GM18526 (cell line): Measurements from ENCODE around the gene GREM1.

Experiments
- POLR2A ChIP-seq: IDR thresholded peaks from 3 replicates; pipeline ENCODE4 v1.6.1; 2011; ENCODE audit not compliant: insufficient read length; ENCODE audit errors: extremely low read depth

GREM1 gene

DNA sequence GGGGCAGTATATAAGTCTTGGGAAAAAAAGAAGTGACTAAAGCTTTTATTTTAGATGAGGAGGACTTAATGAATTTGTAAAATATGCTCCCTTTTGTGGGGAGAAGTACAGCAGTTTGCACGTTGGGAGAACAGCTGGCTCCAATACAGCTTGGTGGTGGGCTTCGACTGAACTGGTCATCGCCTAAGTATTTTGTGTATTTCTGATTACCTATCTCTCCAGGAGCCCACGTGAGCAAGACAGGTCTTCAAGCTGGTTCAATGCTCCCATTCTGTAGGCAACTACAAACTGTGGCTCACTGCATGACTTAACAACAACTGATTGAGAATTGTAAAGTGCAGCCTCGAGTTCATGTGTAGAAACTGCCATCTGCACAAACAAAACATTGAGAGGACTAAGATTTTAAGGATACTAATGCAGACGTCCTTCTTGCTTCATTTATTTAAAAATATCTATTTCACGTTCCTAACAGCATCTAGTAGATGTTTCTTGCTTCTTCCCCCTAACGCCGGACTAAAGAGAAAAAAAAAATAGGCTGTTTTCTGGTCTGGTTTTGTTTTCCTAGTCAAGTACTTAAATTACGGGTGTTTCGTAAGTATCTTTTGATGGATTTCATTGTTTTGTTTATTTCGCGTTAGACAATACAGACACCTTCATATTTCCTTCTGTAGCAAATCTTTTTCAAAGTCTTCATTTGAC is 1.4 kb upstream of the GREM1 start:
- TF ChIP-seq POLR2A = no peak

DNA sequence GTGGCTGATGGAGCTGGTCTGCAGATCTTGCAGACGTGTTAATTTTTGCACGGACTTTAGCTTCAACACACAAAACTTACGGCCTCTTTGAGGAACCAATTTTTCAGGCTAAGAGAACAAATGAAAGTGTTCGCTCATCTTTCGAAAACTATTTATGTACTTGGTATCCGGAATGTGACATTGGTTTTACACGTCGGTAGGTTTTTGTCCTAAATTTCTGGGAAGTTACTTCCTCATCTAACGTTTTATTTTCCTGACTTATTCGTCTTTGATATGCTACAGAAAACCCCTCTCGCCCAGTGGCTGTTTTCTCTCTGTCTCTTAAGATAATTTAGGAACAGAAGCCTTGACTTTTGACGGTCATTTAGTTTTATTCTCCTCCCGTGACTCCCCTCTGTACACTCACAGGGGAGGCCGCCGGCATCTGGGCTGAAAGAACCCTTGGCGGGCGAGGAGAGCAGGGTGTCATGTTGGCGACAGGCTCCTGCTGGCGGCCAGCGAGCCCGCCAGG is 834 bp upstream of the GREM1 start:
- TF ChIP-seq POLR2A = no peak

DNA sequence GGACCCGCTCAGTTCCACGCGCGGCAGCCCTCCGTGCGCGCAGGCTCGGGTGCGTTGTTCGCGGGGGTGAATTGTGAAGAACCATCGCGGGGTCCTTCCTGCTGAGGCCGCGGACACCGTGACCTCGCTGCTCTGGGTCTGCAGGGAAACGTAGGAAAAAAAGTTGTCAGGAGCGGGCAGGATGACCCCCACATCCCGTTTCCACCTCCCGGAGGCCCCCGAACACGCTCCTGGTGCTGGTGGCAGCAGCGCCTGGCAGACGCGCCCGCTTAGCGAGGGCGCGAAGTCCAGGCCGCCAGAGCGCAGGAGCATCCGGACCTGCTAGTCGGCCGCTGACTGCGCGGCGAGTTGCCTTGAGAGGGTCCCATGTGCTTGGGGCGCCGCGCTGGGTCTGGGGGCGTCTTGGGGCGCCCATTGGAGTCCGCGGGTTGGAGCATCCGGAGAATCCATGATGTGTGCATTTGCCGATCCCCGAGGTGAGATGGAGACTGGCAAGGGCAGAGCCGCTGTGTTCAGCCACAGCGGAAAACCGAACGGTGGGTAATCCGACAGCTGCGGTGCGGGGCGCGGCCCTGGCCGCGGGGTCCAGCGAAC is 520 bp downstream of the GREM1 start:
- TF ChIP-seq POLR2A = no peak

DNA sequence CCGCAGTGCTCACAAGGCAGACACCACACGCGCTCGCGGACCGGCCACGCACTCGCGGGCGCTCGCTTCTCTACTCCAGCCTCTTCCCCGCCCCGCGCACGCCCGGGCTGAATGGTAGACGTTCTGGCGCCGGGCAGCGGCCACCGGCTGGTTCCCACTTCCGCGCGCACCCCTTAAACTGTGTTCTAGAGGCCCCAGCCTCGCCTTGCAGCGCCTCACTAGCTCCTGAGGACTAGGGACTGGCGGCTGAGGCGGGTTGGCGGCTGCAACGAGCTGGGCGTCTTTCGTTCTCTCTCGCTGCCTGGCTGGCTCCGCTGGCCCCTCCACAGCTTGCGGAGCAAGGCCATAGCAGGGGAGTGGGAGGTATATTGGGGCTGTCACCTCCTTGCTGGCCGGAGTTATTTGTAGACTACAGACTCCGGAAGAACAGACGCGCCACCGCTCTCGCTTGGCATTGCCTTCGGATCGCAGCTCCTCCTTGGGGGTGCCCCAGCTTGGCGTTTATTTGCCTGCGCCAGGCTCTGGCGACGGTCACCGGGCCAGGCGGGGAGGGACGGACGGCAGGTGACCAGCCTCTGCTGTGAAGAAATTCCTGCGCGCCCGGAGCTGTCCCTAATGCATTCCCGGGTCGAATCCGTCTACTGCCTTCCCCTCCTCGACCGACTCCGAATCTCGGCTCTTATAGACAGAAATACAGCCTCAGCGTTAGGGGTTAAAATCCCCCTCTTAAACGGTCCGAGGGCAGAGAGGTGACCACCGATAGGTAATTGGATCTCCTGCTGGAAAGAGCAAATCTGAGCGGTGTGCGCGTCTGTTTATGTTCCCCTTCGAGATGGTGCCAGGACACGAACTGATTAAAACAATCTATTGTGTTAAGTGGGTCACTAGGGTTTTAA is 1.3 kb downstream of the GREM1 start:
- no peak for TF ChIP-seq POLR2A

DNA sequence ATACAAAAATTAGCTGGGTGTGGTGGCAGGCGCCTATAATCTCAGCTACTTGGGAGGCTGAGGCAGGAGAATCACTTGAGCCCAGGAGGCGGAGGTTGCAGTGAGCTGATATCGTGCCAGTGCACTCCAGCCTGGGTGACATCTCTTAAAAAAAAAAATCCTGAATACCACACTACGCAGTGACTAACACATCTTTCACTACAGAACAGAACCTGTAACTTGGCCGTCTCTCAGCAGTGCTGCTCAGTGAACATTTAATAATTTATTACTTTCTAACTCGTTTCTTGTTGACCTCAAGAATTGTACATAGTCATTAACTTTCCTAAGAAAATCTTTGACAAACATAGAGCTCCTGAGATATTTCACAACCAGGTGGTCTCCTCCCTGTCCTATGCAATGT is 3.8 kb downstream of the GREM1 start:
- no peak for TF ChIP-seq POLR2A

DNA sequence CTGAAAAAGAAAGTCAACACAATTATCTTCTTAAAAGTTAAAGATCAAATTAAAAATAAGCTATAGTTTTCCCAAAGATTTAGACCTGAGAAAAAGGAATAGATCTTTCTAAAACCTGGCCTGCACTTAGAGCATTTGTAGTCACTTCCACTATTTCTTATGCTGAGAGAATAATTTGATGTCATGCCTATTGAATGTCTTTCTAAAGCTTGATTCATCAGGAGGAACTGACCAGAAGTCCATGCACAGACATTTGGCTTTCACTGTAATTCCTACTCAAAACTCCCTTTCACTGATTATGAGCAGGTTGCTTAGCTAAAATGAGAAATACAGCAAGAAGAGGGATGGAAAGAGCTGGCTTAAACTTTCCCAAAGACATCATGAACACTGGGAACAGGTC is 4.3 kb downstream of the GREM1 start:
- no peak for TF ChIP-seq POLR2A

DNA sequence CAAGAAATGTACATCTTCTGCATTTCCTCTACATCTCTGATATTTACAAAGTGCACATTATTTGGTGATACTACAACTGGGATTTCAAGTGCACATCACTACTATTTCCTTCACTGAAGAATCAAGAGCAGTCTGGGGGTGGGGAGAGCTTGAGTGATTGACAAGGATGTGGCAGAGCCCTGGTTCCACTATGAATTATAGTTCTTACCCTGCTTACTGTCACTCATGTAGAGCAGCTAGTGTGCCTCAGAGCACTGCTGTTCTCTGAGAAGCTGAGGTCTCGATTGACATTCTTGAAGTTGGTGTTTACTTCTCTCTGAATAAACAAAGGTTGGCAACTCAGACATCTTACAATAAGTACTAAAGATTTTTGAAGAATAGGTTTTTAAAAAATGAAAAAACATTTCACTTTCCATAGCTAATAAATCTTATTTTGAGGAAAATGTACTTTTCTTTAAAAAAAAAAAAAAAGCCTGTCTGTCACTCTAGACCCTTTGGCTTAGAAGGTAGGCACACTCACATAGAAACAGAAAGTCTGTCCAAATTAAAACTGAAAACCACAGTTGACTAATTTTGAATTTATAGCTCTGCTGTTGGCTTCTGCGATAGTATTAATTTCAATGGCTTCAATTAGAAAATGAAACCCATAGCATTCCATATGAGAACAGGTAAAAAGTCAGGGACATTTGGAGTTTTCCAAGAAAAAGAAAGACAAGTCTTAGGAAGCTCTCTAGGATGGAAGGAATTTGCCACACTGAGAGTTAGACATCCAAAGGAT is 5.6 kb downstream of the GREM1 start:
- TF ChIP-seq POLR2A = no peak

DNA sequence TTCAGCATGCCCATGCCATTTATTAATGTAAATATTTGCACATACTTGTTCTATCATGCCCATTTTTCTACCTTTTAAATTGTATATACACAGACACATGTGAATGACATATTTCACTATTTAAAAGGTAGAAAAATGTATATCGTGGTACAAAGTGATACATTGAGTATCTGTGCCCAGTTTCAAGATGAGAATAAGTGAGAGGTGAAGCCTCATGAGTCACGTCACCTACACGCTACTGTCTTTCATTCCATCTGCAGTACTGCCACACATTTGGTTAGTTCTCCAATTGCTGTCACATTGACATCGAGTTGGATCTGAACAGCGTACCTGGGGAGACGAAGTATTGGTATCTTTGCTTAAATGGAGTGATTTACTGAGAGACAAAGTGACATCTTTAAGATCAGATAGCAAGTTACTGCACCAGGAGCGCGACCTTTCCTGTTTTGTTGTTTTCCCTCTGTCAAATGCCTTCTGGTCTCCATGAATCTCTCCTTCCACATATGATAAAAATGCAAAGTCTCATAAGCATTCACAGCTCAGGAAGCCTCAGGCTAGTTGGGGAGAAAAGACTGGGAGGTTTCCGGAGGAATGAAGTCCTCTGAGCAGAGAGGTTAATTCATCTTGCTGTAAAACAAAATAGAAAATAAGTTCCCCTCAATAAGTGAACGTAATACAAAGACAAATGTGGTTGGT is 12.0 kb downstream of the GREM1 start:
- no peak for TF ChIP-seq POLR2A

DNA sequence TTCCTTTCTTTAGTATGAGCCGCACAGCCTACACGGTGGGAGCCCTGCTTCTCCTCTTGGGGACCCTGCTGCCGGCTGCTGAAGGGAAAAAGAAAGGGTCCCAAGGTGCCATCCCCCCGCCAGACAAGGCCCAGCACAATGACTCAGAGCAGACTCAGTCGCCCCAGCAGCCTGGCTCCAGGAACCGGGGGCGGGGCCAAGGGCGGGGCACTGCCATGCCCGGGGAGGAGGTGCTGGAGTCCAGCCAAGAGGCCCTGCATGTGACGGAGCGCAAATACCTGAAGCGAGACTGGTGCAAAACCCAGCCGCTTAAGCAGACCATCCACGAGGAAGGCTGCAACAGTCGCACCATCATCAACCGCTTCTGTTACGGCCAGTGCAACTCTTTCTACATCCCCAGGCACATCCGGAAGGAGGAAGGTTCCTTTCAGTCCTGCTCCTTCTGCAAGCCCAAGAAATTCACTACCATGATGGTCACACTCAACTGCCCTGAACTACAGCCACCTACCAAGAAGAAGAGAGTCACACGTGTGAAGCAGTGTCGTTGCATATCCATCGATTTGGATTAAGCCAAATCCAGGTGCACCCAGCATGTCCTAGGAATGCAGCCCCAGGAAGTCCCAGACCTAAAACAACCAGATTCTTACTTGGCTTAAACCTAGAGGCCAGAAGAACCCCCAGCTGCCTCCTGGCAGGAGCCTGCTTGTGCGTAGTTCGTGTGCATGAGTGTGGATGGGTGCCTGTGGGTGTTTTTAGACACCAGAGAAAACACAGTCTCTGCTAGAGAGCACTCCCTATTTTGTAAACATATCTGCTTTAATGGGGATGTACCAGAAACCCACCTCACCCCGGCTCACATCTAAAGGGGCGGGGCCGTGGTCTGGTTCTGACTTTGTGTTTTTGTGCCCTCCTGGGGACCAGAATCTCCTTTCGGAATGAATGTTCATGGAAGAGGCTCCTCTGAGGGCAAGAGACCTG is 13.2 kb downstream of the GREM1 start:
- TF ChIP-seq POLR2A = no peak

DNA sequence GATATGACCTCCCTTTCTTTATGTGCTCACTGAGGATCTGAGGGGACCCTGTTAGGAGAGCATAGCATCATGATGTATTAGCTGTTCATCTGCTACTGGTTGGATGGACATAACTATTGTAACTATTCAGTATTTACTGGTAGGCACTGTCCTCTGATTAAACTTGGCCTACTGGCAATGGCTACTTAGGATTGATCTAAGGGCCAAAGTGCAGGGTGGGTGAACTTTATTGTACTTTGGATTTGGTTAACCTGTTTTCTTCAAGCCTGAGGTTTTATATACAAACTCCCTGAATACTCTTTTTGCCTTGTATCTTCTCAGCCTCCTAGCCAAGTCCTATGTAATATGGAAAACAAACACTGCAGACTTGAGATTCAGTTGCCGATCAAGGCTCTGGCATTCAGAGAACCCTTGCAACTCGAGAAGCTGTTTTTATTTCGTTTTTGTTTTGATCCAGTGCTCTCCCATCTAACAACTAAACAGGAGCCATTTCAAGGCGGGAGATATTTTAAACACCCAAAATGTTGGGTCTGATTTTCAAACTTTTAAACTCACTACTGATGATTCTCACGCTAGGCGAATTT is 14.9 kb downstream of the GREM1 start:
- TF ChIP-seq POLR2A = no peak

DNA sequence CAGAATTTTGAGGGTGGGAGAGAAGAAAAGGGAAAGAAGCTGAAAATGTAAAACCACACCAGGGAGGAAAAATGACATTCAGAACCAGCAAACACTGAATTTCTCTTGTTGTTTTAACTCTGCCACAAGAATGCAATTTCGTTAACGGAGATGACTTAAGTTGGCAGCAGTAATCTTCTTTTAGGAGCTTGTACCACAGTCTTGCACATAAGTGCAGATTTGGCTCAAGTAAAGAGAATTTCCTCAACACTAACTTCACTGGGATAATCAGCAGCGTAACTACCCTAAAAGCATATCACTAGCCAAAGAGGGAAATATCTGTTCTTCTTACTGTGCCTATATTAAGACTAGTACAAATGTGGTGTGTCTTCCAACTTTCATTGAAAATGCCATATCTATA is 15.5 kb downstream of the GREM1 start:
- no peak for TF ChIP-seq POLR2A

DNA sequence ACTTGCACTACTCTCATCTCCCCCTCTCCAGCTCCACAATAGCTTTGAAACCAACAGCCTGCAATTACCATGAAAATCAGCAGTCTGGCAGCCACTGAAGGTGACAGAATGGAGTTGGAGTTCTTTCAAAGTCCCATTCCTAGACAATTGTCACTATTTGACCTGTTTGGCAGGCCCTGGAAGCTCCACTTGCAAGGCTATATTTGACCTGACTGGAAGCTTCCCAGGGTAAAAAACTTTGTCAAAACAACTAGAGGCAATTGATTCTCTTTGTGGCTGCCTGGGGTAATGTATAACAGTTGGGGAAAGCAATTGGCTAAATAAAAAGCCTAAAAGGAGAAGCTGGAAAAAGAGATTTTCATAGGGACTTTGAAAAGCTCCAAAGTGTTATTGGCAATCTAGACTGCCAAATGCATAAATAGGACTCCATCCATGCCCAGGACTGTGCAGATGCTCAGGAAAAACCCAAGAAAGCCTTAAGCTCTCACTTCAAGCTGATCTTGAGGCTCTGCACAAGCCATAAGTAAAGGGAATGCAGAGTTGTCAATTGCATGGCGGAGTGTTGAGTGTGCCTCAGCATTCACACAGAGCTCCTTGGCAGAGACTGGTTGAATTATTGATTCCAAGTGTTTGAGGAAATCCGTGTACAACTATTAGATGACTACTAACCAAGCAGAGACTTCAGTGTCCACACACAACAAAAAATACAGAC is 18.3 kb downstream of the GREM1 start:
- no peak for TF ChIP-seq POLR2A

DNA sequence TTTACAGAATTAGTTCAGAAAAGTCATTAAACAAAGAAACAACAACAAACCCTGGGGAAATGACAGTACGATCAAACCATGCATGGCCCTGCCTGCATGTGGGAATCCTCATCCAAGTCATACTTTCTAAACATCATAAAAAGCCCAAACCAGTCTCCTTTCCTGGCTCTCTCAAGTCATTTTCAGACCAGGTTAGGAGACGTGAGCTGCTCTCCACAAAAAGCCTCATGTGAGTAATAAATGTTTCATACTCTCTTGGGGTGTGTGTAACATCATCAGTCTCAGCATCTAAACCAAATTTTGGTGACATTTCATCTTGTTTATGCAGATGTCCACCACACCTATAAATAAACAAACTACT is 18.9 kb downstream of the GREM1 start:
- TF ChIP-seq POLR2A = no peak

DNA sequence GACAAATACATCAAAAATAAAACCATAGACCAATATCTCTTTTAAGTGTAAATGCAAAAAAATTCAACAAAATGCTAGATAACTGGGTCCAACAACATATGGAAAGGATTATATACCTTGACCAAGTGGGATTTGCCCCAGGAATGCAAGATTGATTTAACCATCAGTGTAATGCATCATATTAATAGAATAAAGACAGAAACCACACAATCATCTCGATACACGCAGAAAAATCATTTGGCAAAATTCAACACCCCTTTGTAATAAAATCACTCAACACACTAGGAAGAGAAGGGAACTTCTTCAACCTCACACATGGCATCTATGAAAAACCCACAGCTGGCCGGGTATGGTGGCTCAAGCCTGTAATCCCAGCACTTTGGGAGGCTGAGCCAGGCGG is 19.5 kb downstream of the GREM1 start:
- TF ChIP-seq POLR2A = no peak
